ENCODE measurements around the gene KCNT2. TPM values are rescaled to one million over a fixed set of nuclear protein-coding genes. Genes with fewer than 3 reads are reported as not detected.

Gene KCNT2
- total and polyA plus RNA-seq, 10 of the 15 experiments (the other 5 are each of a cell fraction or from before 2014, with no cell fraction given), result not detected

DNA sequence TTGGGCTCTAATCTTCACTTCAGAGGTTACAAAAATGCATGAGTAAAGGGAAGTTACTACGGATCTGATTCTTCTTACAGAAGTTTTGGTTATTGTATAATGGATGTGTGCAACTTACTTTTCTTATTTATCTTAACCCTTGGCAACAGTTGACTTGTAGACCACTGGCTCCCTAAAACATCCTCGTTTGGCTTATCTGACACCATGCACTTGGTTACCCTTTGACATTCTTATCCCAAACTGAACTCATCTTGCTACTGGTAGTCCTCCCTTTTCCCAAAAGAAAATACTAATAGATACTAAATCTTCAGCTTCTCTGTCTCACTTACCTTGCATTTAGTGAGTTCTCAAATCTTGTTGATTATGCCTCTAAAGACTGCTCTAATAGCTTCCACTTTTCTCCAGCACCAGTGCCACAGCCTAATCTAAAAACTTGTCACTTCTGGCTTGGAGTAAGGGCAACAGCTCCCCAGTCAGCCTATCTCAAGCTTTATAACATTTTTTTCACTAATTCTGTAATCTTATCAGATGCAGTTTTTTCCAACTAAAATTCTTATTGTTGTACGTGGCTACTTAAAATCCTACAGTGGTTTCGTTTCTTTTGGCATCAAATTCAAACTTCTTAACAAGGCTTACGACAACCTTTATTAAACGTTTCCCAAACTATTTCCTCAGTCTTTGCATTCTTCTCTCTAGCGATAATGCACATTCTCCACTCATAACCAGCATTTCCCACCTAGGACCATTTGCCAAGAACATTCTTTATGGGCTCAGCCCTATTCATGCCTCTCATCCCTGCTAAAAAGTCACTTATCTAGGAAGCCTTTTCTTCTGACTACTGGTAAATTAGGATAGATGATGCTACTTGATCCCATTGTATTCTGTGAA lies 204.2 kb downstream of the KCNT2 start:
- ATAC-seq (no peak), FAIRE-seq (no peak), DNase-seq (ENCODE audit: low read depth, low spot score) (no peak)
- H3K9ac ChIP-seq (ENCODE audit: control insufficient read depth, insufficient read depth, low read length), result no peak overlapping the region
- no peaks in the 10 kb centered on the region for H4K20me1 ChIP-seq (ENCODE audit: control insufficient read depth, insufficient read depth)
- no peaks in the 10 kb centered on the region for H3K9me3 ChIP-seq (replicated peaks; ENCODE audit: control insufficient read depth, insufficient read depth, low read length)
- H2AFZ ChIP-seq (ENCODE audit: control insufficient read depth, low read depth, low read length), result no peak overlapping the region
- H3K27ac ChIP-seq (ENCODE audit: control insufficient read depth, insufficient read depth), result no peak overlapping the region
- intact Hi-C loops (cut with micrococcal nuclease; ENCODE audit: unreplicated experiment), result no loop called here
- POLR2A ChIA-PET, result no interaction called here
- H3K36me3 ChIP-seq (ENCODE audit: control insufficient read depth in 2 of 2, insufficient read depth in 2 of 2, low read length in 1 of 2), result no peaks in the 10 kb centered on the region
- no peak overlapping the region for H3K4me2 ChIP-seq (ENCODE audit: control insufficient read depth, insufficient read depth)
- RAD21 ChIA-PET (ENCODE audit: unreplicated experiment), result no interaction called here
- SMC1A ChIA-PET (ENCODE audit: uncharacterized antibody, unreplicated experiment), result no interaction called here
- in situ Hi-C loops (cut with MboI), result no loop called here
- no peaks in the 10 kb centered on the region for H3K4me1 ChIP-seq (ENCODE audit: control insufficient read depth, insufficient read depth, low read length)
- BruUV-seq (replicated peaks), result no TSS peak
- H3K27me3 ChIP-seq (replicated peaks in 1 of 2; ENCODE audit: control insufficient read depth in 2 of 2, insufficient read depth in 2 of 2, low read length in 1 of 2), result no peaks in the 10 kb centered on the region
- CTCF ChIA-PET, result no interaction called here
- TF ChIP-seq, protein P1, sequence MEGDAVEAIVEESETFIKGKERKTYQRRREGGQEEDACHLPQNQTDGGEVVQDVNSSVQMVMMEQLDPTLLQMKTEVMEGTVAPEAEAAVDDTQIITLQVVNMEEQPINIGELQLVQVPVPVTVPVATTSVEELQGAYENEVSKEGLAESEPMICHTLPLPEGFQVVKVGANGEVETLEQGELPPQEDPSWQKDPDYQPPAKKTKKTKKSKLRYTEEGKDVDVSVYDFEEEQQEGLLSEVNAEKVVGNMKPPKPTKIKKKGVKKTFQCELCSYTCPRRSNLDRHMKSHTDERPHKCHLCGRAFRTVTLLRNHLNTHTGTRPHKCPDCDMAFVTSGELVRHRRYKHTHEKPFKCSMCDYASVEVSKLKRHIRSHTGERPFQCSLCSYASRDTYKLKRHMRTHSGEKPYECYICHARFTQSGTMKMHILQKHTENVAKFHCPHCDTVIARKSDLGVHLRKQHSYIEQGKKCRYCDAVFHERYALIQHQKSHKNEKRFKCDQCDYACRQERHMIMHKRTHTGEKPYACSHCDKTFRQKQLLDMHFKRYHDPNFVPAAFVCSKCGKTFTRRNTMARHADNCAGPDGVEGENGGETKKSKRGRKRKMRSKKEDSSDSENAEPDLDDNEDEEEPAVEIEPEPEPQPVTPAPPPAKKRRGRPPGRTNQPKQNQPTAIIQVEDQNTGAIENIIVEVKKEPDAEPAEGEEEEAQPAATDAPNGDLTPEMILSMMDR (IDR thresholded peaks at IDR 0.05 in 2 of 3, conservative IDR thresholded peaks at IDR 0.05 in 1 of 3; ENCODE audit: control insufficient read depth in 2 of 3, extremely low read depth in 1 of 3, insufficient read depth in 1 of 3, low read depth in 3 of 3, low read length in 3 of 3), result no peak
- TF ChIP-seq, protein P2, sequence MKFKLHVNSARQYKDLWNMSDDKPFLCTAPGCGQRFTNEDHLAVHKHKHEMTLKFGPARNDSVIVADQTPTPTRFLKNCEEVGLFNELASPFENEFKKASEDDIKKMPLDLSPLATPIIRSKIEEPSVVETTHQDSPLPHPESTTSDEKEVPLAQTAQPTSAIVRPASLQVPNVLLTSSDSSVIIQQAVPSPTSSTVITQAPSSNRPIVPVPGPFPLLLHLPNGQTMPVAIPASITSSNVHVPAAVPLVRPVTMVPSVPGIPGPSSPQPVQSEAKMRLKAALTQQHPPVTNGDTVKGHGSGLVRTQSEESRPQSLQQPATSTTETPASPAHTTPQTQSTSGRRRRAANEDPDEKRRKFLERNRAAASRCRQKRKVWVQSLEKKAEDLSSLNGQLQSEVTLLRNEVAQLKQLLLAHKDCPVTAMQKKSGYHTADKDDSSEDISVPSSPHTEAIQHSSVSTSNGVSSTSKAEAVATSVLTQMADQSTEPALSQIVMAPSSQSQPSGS (IDR thresholded peaks at IDR 0.05; ENCODE audit: low read length), result no peak
- TF ChIP-seq YBX1 (IDR thresholded peaks at IDR 0.05), result no peak
- TF ChIP-seq, protein P3, sequence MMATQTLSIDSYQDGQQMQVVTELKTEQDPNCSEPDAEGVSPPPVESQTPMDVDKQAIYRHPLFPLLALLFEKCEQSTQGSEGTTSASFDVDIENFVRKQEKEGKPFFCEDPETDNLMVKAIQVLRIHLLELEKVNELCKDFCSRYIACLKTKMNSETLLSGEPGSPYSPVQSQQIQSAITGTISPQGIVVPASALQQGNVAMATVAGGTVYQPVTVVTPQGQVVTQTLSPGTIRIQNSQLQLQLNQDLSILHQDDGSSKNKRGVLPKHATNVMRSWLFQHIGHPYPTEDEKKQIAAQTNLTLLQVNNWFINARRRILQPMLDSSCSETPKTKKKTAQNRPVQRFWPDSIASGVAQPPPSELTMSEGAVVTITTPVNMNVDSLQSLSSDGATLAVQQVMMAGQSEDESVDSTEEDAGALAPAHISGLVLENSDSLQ (IDR thresholded peaks at IDR 0.05), result no peak
- TF ChIP-seq BHLHE40 (IDR thresholded peaks at IDR 0.05; ENCODE audit: borderline replicate concordance in 1 of 2, low read depth in 2 of 2, low read length in 1 of 2), result no peak
- TF ChIP-seq NFXL1 (IDR thresholded peaks at IDR 0.05; ENCODE audit: borderline replicate concordance), result no peak
- TF ChIP-seq SREBF1 (IDR thresholded peaks at IDR 0.05; ENCODE audit: low read length), result no peak
- 11% methylated on average over 7 of the region's 7 CpGs for WGBS (ENCODE audit: insufficient coverage, insufficient replicate concordance, low lambda C conversion rate, missing lambda C conversion rate)
- no peaks in the 10 kb centered on the region for H3K79me2 ChIP-seq (ENCODE audit: control insufficient read depth, insufficient read depth, low read length)
- no peak overlapping the region for H3K4me3 ChIP-seq

All from GM12878 (cell line).